Fibroblast of lung (primary cell): Measurements from ENCODE around the gene NBPF3.

ENCODE experiments used
- CTCF ChIP-seq, 2 donors: IDR thresholded peaks in 1 of 2; conservative IDR thresholded peaks in 1 of 2; 1 replicate in 1 of 2; 2 replicates in 1 of 2; pipeline ENCODE4 v1.5.1; 2011 to 2012; ENCODE audit warnings: low read length in 2 of 2, control low read depth in 1 of 2, inconsistent platforms in 1 of 2, low read depth in 1 of 2, mild to moderate bottlenecking in 1 of 2
- EZH2 ChIP-seq: IDR thresholded peaks from 2 replicates; pipeline ENCODE4 v1.5.1; 2012; ENCODE audit warnings: low read length, control low read depth, mild to moderate bottlenecking; ENCODE audit errors: missing control alignments

DNA sequence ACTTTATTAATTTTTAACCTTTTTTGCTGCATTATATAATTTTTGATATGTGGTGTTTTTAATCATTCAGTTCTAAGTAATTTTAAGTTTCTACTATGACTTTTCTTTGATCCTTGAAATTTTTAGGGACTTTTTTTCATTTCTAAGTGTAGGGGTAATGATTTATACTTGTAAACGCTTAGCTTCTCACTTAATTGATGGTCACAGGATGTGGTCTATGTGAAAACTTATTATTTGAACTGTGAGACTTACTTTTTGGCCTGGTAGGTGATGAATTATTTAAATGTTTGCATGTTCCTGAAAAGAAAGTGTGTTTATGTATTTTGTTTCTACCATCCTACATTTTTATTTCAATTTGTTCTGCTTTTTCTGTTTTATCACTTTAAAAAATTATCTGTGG is 86.5 kb downstream of the NBPF3 start:
- TF ChIP-seq CTCF (conservative IDR thresholded peaks at IDR 0.05 in 1 of 2, IDR thresholded peaks at IDR 0.05 in 1 of 2; ENCODE audit: low read depth in 1 of 2, low read length in 2 of 2) (no peak), EZH2 (no peak)
